Stimulated activated CD4-positive, alpha-beta T cell treated with anti-CD3 and anti-CD28 coated beads, Interleukin-4, amount 100 ng/mL, for 4 hours (primary cell): ENCODE results near the gene ETFA.

Experiments
- DNase-seq, 2 experiments: peaks; one replicate each; pipeline ENCODE4 v3.0.0-alpha.2; 2020

Gene ETFA

DNA sequence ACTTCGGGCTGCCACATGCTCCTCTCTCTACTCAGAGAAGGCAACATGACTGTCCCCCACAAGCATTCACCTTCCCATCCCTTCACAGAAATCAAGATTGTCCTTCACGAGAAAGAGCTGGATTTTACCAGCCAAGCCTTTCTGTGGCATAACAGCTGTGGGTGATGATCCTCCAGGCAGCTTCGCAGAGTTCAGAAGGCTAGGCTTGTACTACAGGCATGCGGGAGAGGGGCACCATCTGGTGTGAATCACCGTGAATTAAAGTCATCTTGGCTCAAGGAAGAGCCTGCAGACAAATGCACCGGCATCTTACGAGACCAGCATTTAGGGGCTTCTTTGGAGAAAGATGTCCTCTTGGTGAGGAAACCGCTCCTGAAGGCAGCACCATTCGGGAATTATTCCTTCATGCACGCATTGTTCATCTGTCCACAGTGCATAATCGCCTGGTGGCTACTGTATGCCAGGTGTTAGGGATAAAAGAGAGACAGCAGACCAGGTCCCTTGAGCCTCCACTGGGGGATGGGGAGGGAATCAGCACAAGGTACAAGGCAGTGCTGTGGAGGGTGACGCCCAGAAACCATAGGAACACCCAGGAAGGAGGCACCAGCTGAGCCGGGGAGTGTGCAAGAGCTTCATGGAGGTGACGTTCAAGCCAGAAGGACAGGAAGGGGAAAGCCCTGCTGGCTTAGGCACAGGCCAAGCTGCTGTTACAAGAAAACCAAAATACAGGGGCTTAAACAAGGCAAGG lies 142.9 kb downstream of the ETFA start:
- no peak for DNase-seq

GRCh38 chr15:76165951-76166350 lies 145.3 kb downstream of the ETFA start:
- no peak for DNase-seq
